HepG2 (cell line): ENCODE data around the gene ARHGEF38. TPM values are rescaled to one million over a fixed set of nuclear protein-coding genes. Genes with fewer than 3 reads are reported as not detected.

Experiments used
- ARNT2 ChIP-seq: sonication (generic); formaldehyde crosslinking; IDR thresholded peaks from 2 replicates; pipeline ENCODE4 v1.8.0; 2022; ENCODE audit warnings: mild to moderate bottlenecking, low read depth, missing genetic modification reagents, moderate library complexity
- CERS6 ChIP-seq: sonication (generic); formaldehyde crosslinking; IDR thresholded peaks from 2 replicates; pipeline ENCODE4 v1.5.0; 2020; ENCODE audit warnings: missing genetic modification reagents
- ELF3 ChIP-seq: IDR thresholded peaks from 2 replicates; pipeline ENCODE4 v1.6.1; 2016; ENCODE audit warnings: missing genetic modification reagents, missing compliant biosample characterization
- IRF2 ChIP-seq: IDR thresholded peaks from 2 replicates; pipeline ENCODE4 v1.6.1; 2018; ENCODE audit warnings: missing genetic modification reagents, missing compliant biosample characterization
- NCOR1 ChIP-seq: fragments of 200-600 bp; sonication (generic); IDR thresholded peaks from 2 replicates; pipeline ENCODE4 v1.7.0; 2017; ENCODE audit warnings: antibody characterized with exemption, low read length, borderline replicate concordance
- NFATC3 ChIP-seq: sonication (generic); formaldehyde crosslinking; IDR thresholded peaks from 2 replicates; pipeline ENCODE4 v1.5.1; 2020; ENCODE audit warnings: mild to moderate bottlenecking, missing genetic modification reagents
- NR3C1 ChIP-seq: sonication (generic); formaldehyde crosslinking; IDR thresholded peaks from 2 replicates; pipeline ENCODE4 v1.4.0; 2020; ENCODE audit warnings: missing genetic modification reagents
- NRL ChIP-seq: sonication (generic); formaldehyde crosslinking; IDR thresholded peaks from 2 replicates; pipeline ENCODE4 v1.5.0; 2020; ENCODE audit warnings: missing genetic modification reagents, mild to moderate bottlenecking, moderate library complexity, borderline replicate concordance
- RFXANK ChIP-seq: IDR thresholded peaks from 2 replicates; pipeline ENCODE4 v1.6.1; 2016
- SAP130 ChIP-seq: IDR thresholded peaks from 2 replicates; pipeline ENCODE4 v1.6.1; 2016; ENCODE audit warnings: low read depth
- ZBTB8A ChIP-seq: sonication (generic); formaldehyde crosslinking; IDR thresholded peaks from 2 replicates; pipeline ENCODE4 v1.4.0; 2020; ENCODE audit warnings: mild to moderate bottlenecking, low read depth, missing genetic modification reagents, borderline replicate concordance
- ZHX1 ChIP-seq: sonication (generic); formaldehyde crosslinking; IDR thresholded peaks from 2 replicates; pipeline ENCODE4 v1.8.1; 2022; ENCODE audit warnings: low read depth, mild to moderate bottlenecking, missing genetic modification reagents
- ZNF609 ChIP-seq: sonication (generic); formaldehyde crosslinking; IDR thresholded peaks from 2 replicates; pipeline ENCODE4 v1.4.0; 2020; ENCODE audit warnings: mild to moderate bottlenecking, missing genetic modification reagents, borderline replicate concordance
- ZNF652 ChIP-seq: IDR thresholded peaks from 2 replicates; pipeline ENCODE4 v1.6.1; 2016; ENCODE audit warnings: low read depth, borderline replicate concordance
- ZNF770 ChIP-seq: sonication (generic); formaldehyde crosslinking; IDR thresholded peaks from 2 replicates; pipeline ENCODE4 v1.5.0; 2020; ENCODE audit warnings: mild to moderate bottlenecking, missing genetic modification reagents
- polyA plus RNA-seq, 8 experiments: library from polyadenylated mRNA; depleted of rRNA in 3 of 8; stranded (reverse) in 7 of 8; unstranded in 1 of 8; fragments of >200 nt; fragmentation: Illumina TruSeq in 4 of 8; extraction: Trizol in 4 of 8; gene quantifications; 2 replicates each; pipeline versions ENCODE4 v1.2.1 to v1.2.3, GENCODE V29; 2011 to 2016; ENCODE audit warnings: low read depth in 4 of 8, missing spikeins in 1 of 8, mixed read lengths in 1 of 8; ENCODE audit not compliant: insufficient read depth in 1 of 8
- total RNA-seq, 5 experiments: library from RNA; depleted of rRNA; stranded (reverse); fragments of >200 nt; fragmentation: Illumina TruSeq; extraction: Trizol; gene quantifications; 2 replicates each; pipeline ENCODE4 v1.2.3, GENCODE V29; 2016; ENCODE audit warnings: low read depth in 1 of 5

Gene ARHGEF38
- total and polyA plus RNA-seq, 2 of the 13 experiments (the other 11 are each of a cell fraction or from before 2014, with no cell fraction given) = not detected

- TF ChIP-seq ZNF609 (CRISPR knock-in tag) = peak; percentile 81; the same call in 1 of the 2 replicates
- TF ChIP-seq ZNF652 (CRISPR knock-in tag) = peak; percentile 66; the same call in 1 of the 2 replicates
- peak; percentile 98 for TF ChIP-seq NRL (CRISPR knock-in tag)
- peak; percentile 95 for TF ChIP-seq ELF3 (CRISPR knock-in tag)
- peak; percentile 99 for TF ChIP-seq IRF2 (CRISPR knock-in tag)
- peak; percentile 98 for TF ChIP-seq SAP130 (CRISPR knock-in tag)
- peak; percentile 66; the same call in 1 of the 2 replicates for TF ChIP-seq NCOR1
- peak; percentile 97 for TF ChIP-seq ARNT2 (CRISPR knock-in tag)
- peak; percentile 98 for TF ChIP-seq ZNF770
- no peak for TF ChIP-seq NFATC3 (CRISPR knock-in tag)
- TF ChIP-seq ZBTB8A = no peak
- no peak for TF ChIP-seq CERS6 (CRISPR knock-in tag)
- TF ChIP-seq RFXANK (CRISPR knock-in tag) = peak; percentile 89
- TF ChIP-seq NR3C1 (CRISPR knock-in tag) = 0 out of 2 replicates have a peak, but pooled peaks have one; percentile 22
- peak; percentile 90; the same call in 1 of the 2 replicates for TF ChIP-seq ZHX1 (CRISPR knock-in tag)
These were observed 156.0 kb downstream of the ARHGEF38 start, which contains the start of the genes GSTCD and INTS12 (continued) for GRCh38 chr4:105708181-105709080.
